ENCODE results near the gene LTO1. TPM values are rescaled to one million over a fixed set of nuclear protein-coding genes. Genes with fewer than 3 reads are reported as not detected.

The LTO1 gene, protein sequence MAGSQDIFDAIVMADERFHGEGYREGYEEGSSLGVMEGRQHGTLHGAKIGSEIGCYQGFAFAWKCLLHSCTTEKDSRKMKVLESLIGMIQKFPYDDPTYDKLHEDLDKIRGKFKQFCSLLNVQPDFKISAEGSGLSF
- 10 to 100 TPM in 11 of 12 donors, not detected in 1; 14.1 to 26.3 (median 18.0) TPM for polyA plus RNA-seq (ENCODE audit: insufficient read length in 12 of 12)
- long read RNA-seq, donor 1, partial matches to known transcripts = 0 of 1 reads
- long read RNA-seq, donor 1, other reads (novel, unspliced or antisense) = 0 of 1 reads
- long read RNA-seq, donor 2, partial matches to known transcripts = 0 of 2 reads
- long read RNA-seq, donor 2, other reads (novel, unspliced or antisense) = 0 of 2 reads
- long read RNA-seq, donor 3, partial matches to known transcripts = 0 of 2 reads
- long read RNA-seq, donor 3, other reads (novel, unspliced or antisense) = 0 of 2 reads
- long read RNA-seq, donor 4, partial matches to known transcripts = 0 of 2 reads
- long read RNA-seq, donor 4, other reads (novel, unspliced or antisense) = 0 of 2 reads
- long read RNA-seq, donor 5 = 0 reads
- long read RNA-seq, donor 6, partial matches to known transcripts = 0 of 3 reads
- long read RNA-seq, donor 6, other reads (novel, unspliced or antisense) = 0 of 3 reads
- long read RNA-seq, donor 7 = 0 reads
- long read RNA-seq, donor 8, partial matches to known transcripts = 0 of 1 reads
- long read RNA-seq, donor 8, other reads (novel, unspliced or antisense) = 0 of 1 reads
- long read RNA-seq, donor 9, partial matches to known transcripts = 0 of 2 reads
- long read RNA-seq, donor 9, other reads (novel, unspliced or antisense) = 0 of 2 reads
- long read RNA-seq, donor 10, partial matches to known transcripts = 0 of 1 reads
- long read RNA-seq, donor 10, other reads (novel, unspliced or antisense) = 0 of 1 reads
- long read RNA-seq, donor 11, partial matches to known transcripts = 0 of 6 reads
- long read RNA-seq, donor 11, other reads (novel, unspliced or antisense) = 0 of 6 reads

DNA sequence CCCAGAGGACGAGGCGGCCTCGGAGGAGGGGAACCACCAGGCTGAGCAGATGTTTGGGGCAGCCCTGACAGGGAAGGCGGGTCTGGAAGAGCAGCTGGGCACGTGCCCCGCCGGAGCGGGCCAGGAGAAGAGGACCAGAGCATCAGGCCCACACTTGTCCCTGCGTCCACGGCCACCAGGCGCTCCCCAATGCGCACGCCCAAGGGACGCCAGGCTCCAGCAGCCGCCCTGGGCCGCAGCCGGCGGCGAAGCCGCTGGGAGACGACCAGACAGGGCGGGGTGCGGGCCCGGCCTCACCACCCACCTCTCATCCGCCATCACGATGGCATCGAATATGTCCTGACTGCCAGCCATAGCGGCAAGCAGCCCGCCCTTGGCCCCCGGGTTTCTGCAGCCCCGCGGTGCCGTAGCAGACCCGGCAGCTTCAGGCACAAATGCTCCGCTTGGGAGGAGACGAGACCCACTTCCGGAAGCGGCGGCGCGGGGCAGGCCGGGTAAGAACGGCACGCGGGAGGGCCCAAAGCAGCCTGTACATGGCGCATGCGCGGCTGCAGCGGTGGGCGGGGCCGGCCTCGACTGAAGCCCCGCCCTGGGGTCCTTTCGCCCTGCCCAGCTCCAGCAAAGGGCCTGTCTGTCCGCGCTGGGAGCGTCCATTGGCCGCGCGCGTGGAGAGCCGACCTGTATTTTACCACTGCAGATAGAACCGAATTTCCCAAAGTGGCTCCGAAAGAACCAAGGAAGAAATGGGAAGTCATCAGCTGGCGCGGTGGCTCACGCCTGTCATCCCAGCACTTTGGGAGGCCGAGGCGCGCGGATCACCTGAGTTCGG, at the start of gene LTO1:
Gene LTO1, minus strand, starts transcription at position 468 of the 829 bp plus-strand sequence. Its CDS starts 114 bp downstream, at position 354.
- DNase-seq = peak; percentile 97

DNA sequence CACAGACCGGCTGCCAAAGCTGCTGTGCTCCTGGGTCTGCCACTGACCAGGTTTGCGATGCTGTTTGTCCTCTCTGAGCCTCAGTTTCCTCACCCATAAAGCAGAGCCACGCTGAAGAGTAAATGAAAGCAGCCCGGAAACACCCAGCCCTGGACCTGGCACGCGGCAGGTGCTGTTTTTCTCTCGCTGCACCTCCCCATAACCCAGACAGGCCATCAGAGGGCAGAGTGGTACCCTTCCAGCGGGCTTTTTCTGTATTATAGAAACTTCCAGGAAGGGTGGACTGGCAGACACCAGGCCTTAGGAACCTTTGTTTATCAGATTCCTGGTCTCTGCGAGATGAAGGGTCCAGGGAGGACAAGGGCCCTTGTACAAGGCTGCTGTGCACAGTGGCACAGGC, 46.6 kb upstream of the LTO1 start:
- DNase-seq = no peak

DNA sequence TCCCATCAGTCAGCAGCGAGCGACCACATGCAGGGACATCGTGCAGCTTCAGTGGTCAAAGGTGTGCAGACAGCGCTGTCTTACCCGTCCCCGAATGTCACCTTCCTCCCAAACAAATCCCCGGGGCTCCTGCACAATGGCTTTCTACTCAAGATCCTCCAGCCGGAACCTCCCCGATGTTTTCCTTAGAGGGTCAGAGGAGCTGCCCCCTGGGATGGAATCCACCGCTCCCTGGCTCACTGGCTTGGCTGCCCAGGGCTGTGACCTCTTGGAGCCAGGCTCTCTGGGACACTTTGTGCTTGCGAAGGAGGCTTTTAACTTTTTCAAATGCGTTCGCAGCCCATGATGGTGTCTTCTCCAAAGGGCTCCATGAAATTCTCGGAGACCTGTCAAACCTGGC, 46.0 kb upstream of the LTO1 start:
- DNase-seq = no peak

DNA sequence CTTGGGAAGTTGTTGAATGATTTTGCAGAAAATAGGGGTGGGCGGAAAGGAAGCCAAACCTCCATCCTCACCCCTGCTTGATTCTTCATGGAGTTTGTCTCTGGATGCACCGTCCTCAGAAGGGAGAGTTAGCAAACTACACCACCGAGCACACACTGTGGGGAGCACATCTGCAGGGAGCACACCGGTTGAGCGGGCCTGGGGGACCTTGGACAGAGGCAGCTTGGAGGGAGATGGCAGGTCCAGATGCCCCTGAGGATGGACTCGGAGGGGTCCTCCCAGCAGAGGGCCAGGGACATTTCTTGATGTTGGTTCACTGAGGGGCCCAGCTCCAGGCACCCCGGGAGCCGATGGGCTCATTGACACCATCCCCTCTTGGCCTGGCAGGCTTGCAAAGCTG, 43.8 kb upstream of the LTO1 start:
- no peak for DNase-seq

DNA sequence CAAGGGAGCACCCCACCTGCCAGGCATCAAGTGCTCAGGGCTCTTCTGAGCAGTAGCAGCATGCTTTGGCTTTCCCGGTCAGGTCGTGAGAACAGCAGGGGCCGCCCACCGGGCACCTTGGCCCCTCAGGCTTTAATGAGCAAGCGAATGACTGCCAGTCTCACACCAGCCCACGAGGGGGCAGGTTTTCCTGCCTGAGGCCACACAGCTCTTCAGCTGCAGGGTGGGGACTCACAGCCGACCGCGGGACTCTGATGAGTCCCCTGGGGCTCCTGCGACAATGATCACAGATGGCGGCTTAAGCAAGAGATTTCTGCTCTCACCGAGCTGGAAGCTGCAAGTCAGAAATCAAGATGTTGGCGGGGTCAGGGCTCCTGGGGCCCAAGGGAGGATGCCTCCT, 43.0 kb upstream of the LTO1 start:
- no peak for DNase-seq

DNA sequence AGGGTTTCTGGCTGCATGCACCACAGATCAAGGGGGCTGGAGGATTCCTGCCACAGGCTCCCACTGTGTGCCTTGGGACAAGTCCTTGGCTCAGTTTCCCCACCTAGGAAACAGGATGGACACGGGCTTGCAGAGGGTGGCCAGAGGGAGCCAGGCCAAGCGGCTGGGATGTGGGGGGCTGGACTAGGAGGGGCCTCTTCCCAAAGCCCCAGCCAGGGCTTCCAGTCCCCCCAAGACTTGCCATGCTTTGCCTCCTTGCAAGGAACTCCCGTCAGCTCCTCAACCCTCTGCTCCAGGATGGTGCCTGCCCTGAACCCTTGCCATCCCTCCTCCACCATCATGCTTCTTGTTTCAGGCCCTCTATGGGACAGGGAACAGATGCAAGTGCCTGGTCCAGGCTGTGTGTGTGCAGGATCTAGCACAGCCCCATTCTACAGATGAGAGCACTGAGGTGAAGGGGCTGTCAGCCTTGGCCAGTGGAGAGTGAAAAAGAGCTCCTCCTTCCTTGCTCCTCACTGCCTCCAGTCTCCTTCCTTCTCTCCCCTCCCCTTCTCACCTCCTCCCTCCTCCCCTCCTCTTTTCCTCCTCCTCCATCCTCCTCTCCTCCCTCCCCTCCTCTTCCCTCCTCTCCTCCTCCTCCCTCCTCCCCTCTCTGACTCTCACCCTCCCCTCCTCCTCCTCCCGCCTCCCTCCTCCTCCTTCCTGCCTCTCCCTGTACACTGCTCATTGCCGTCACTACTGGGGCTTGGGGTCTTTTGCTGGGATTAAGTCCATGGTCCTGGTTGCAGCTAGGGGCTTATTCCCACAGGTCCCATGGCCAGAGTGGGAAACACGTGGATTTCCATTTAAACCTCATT, 42.0 kb upstream of the LTO1 start:
- no peak for DNase-seq

DNA sequence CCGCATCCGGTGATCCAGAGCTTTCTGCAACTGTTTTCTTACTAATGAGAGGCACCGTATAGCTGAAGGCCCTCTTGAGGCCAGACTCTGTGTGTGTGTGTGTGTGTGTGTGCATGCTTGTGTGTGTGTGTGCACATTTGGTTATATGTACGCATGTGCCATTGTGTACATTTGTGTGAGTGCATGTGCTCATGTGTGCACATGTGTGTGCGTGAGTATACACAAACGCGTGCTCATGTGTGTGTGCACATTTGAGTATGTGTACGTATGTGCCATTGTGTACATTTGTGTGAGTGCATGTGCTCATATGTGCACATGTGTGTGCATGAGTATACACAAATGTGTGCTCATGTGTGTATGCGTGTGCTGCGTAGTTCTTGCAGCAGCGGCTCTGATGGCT, 40.9 kb upstream of the LTO1 start:
- DNase-seq = no peak

DNA sequence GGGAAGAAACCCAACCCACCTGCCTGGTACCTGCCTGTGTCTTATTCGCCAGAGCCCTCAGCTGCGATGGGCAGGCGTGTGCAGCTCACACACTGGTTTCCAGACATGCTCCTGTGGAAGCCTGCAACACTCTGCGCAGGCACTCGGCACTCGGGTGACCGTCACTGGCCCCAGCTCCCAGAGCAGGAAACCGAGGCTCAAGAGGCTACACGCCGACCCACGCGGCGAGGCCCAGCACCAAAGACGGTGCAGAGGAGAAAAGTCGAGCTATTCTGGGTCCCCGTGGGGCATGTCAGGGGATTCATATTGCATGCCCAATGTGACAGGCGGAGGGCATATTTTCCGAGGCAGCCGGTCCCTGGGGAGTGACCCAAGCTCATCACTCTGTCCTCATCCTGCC, 40.3 kb upstream of the LTO1 start:
- DNase-seq = no peak

DNA sequence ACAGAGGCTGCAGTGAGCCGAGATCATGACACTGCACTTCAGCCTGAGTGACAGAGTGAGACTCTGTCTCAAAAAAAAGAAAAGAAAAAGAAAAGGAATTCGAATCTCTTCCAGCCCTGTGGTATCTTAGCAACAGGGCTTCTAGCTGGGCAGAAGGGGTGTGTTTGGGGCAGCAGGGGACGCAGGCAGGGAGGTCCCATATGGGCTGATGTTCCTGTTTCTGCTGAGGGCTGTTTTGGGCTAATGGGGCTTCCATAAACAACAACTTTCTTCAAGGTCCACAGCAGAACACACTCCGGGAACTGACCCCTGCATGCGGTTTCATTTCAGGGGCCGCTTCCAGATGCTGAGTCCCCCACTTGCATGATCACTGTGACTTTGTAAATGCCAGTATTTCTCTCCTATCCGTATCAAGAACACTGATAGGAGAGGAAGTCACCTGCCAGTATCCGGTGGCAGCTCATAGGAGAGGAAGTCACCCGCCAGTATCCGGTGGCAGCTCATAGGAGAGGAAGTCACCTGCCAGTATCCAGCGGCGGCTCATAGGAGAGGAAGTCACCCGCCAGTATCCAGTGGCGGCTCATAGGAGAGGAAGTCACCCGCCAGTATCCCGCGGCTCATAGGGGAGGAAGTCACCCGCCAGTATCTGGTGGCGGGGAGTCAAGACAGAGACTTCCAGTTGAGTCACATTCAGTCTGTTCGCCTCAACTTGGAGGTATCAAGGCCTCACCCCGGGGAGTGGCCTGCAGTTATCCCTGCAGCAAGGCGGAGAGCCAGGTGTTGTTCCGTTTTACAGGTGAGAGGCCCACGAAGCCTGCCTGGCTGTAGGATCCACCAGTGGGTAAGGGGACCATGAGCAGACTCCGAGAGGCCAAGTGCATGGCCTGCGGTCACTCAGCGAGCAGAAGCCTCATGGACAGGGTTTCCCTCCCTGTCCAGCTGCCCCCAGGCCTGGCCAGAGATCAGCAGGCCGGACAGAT, 37.0 kb upstream of the LTO1 start:
- DNase-seq = no peak

DNA sequence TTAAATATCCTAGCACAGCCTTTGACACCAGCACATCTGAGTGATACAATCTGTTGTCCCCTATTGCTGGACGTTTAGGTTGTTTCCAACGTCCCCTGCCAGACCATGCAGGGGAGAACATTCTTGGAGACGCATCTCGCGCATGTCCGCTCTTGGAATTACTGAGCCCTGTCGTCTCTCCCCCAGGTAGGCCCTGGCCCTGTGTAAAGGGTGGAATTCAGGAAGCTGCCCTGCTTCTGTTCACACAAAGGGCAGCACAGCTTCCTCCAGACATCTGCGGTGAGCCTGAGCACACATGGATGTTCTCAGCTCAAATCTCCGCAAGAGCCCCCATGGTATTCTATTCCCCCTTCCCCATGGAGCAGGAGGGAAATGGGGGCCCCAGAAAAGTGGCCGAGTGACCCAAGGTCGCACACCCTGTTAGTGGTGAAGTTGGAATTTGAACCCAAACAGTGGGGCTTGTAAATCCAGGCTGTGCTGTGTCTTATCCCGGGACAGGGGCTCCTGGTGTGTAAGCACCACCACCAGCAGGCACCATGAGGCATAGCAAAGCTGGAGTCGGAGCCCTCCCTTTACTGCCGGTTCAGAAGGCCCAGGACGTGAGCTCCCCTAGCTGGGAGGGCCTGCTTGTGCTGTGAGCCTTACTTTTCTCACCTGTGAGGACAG, 33.7 kb upstream of the LTO1 start:
- DNase-seq = no peak

DNA sequence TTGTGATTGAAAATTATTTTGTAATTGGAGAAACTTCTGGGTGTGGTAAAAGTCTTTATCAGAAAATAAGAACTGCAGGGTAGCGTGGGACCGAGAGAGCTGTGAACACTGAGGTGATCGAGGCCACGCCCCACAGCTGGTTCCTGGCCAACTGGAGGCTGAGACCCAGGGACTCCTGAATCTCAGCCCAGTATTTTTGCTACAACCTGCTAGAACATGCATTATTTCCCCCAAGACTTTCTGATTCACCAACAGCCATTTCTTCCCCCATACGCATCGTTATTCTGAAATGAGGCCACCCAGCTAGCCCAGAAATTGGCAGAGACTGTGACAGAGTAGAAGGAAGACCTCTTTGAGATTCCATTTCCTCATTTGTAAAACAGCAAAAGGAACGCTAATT, 32.0 kb upstream of the LTO1 start:
- no peak for DNase-seq

DNA sequence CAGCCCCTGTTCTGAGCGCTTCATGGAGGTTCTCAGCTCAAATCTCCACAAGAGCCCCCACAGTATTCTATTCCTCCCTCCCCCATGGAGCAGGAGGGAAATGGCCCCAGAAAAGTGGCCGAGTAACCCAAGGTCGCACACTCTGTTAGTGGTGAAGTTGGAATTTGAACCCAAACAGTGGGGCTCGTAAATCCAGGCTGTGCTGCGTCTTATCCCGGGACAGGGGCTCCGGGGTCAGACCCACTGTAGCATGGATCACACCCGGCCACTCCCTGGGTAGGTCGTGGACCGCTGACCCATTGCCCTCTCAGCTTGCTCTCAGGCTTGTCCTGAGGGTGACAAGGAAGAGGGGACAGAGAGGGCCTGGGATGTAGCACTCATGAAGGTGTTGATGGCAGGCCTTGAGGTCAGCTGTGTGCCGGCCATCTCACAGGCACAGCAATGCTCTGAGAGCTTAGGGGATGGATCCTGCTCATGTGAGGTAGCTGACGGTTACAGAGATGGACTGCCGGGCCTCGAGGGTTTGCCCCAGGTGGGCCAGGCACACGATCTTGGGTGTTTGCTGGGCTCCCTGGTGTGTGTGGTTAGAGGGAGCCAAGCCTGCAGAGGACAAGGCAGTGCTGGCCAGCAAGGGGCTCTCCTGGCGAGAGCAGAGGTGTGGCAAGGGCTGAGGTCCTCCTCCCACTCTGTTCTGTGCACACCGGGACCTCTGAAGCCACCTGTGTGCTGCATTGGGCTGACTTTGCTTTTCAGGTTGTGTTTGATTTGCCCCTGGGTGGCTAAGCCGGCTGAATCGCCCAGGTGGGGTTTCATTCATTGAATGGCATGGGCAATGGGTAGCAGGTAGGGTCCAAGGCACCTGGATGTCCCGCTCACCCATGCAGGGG, 31.0 kb upstream of the LTO1 start:
- DNase-seq = no peak

DNA sequence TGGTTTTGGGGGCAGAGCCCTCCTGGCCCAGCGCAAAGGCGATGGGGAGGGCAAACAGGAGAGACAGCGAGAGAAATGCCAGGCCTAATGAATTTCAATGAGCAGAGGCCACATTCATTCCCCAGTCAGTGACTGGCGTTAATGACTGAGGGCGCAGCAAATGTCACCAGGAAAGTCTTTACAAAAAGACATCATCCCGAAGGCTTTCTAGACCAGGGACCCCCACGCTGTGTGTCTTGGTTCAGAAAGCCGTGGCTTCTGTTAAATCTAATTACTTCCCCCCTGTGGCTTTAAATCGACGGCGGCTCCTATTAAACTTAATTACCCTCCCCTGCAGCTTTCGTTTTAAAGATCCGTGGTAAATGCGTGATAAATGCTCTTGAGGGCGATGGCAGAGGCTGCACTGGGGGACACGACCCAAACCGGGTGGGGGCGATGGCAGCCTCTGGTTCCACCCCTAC, 30.2 kb upstream of the LTO1 start:
- DNase-seq = no peak

DNA sequence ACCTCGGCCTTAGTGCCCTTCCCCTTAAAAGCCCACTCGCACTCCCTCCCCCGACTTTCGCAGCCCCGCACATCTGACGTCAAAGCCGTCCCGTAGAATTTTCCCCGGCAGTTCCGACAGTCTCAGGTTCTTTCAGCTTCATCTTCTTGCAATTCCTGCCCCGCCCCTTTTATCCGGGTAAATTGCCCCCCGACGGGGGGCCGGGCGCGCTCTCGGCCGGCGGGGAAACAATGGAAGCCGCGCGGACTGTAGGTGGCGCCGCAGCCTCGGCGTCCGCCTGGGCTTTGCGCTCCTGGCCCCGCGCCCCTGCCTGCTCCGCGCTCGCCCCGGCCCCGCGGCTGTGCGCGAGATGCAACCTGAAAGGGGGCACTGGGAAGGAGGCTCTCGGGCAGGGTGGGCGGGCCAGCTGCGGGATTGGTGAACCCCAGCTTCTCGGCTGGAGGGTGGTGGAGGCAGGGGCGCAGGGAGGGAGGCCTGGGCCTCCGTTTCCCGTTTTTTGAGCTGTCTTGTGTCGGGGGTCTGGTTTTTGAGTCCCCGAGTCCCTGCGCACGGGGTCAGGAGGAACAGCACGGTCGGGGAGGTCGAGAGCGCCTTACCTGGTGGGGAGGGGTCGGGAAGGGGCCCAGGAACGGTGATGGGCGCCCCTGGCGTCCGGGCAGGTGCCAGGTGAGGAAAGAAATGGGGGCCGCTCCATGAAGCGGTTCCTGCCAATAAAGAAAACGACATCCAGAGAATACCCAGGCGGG, 29.5 kb upstream of the LTO1 start:
- peak; percentile 38 for DNase-seq

DNA sequence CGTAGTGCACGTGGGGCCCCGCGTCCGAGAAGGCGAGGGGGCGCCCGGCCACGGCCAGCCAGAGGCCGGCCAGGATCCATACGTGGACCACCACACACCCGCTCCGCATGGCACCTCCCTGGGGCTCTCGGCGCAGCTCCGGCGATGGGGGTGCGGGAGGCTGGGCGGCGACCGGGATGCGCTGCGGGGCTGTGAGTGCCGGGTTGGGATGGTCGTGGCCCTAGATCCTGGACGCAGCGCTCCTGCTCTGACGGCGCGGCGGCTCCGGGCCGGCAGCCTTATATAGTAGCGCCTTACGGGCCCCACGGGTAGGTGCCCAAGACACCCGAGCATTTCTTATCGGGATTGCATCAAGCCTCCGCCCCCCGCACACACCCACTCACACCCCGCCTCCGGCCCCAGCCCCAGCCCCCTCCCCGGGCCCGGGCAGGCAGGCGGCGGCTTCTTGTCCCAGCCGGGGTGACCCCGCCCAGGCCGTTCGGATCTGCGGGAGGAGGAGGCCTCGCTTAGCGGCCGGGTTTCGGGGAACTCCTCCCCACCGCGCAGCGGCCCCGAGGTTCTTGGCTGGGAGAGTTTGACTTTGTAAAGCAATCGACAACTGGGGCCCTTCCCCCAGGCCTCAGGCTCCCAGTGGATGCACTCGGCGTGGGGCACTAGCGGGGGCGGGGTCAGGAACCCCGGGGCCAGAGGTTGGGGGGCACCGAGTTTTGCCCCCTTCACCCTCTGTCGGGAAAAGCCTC, 28.8 kb upstream of the LTO1 start, which contains the start of gene FGF19:
Gene FGF19, minus strand, starts transcription at position 255 of the 740 bp plus-strand sequence. Its CDS starts 146 bp downstream, at position 109.
- no peak for DNase-seq

DNA sequence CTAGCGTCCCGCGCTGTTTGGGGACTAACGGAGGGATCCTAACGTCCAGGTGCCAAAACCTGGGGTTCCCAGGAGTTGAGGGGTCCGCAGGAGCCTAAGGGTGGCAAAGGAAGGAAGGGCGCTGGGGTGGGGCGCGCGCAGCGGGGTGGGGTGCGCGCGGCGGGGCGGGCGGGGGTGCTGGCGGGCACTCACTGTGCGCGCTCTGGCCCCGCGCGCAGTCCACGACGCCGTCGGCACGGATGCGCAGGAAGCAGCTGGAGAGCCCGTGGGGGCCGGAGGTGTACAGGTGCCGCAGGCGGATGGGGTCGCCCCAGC, 28.3 kb upstream of the LTO1 start:
- DNase-seq = no peak
